Loucy (cell line): ENCODE measurements around the gene GPR37.

Experiments
- CTCF ChIP-seq: fragments of 200-600 bp; sonication (generic); conservative IDR thresholded peaks from 2 replicates; pipeline ENCODE4 v1.5.1; 2014; ENCODE audit warnings: mild to moderate bottlenecking, antibody characterized with exemption, low read length
- EZH2phosphoT487 ChIP-seq: fragments of 200-600 bp; IDR thresholded peaks from 2 replicates; pipeline ENCODE4 v1.6.1; 2018; ENCODE audit warnings: antibody characterized with exemption, mild to moderate bottlenecking, moderate library complexity, borderline replicate concordance

DNA sequence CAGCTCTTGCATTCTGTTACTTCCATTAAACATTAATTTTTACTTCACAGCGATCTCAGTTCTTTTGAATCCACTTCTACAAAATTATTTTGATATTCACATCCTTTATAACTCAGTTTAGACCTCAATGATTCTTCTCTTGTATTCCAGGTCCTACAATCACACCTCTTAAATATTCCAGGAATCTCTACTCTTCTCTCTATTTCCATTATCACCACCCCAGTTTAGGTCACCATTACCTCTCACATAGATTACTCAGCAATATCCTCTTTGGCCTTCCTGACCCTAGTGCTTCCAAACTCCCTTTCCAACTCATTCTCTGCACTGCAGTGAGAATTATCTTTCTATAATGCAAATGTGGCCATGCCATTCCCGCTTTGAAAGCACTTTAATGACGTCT is 27.1 kb upstream of the GPR37 start:
- TF ChIP-seq CTCF (no peak), EZH2phosphoT487 (no peak)
